AG10803 (cell line): ENCODE measurements around the gene GAD2.

Experiments
- DNase-seq: peaks from one replicate; pipeline ENCODE4 v3.0.0; 2010; ENCODE audit warnings: low read depth
- H3K4me3 ChIP-seq: 2 replicates; pipeline ENCODE4 v1.5.1; 2011; ENCODE audit warnings: mild to moderate bottlenecking, low read length, control low read depth
- CTCF ChIP-seq: conservative IDR thresholded peaks from 2 replicates; pipeline ENCODE4 v1.5.1; 2011; ENCODE audit warnings: mild to moderate bottlenecking, low read length, control low read depth, inconsistent platforms

Gene GAD2

GRCh38 chr10:26274391-26274790 lies 57.8 kb downstream of the GAD2 start:
- no peak for DNase-seq
- H3K4me3 ChIP-seq: no peak overlapping the region
- TF ChIP-seq CTCF: no peak

GRCh38 chr10:26278295-26278694 lies 61.7 kb downstream of the GAD2 start:
- TF ChIP-seq CTCF: no peak
- H3K4me3 ChIP-seq: no peak overlapping the region
- DNase-seq: no peak

GRCh38 chr10:26290236-26290635 lies 73.7 kb downstream of the GAD2 start:
- DNase-seq: no peak
- H3K4me3 ChIP-seq: no peak overlapping the region
- no peak for TF ChIP-seq CTCF

- H3K4me3 ChIP-seq: no peak overlapping the region
- no peak for DNase-seq
- TF ChIP-seq CTCF: no peak
Measured at GRCh38 chr10:26291721-26292480, 75.3 kb downstream of the GAD2 start.

GRCh38 chr10:26296360-26296759 lies 79.8 kb downstream of the GAD2 start:
- no peak for TF ChIP-seq CTCF
- DNase-seq: no peak
- no peak overlapping the region for H3K4me3 ChIP-seq

GRCh38 chr10:26300001-26300400 lies 83.4 kb downstream of the GAD2 start:
- no peak overlapping the region for H3K4me3 ChIP-seq
- no peak for DNase-seq
- TF ChIP-seq CTCF: no peak

- H3K4me3 ChIP-seq: no peak overlapping the region
- no peak for DNase-seq
- TF ChIP-seq CTCF: no peak
Measured at GRCh38 chr10:26303366-26303765, 86.8 kb downstream of the GAD2 start.
